ENCODE results near the gene SLC22A23. TPM values are rescaled to one million over a fixed set of nuclear protein-coding genes. Genes with fewer than 3 reads are reported as not detected.

The SLC22A23 gene
- total and polyA plus RNA-seq, 2 experiments from 2014 or later: 6.1 to 38.3 TPM

GRCh38 chr6:3471286-3471685 lies 14.4 kb upstream of the SLC22A23 start:
- TF ChIP-seq ETS1 (IDR thresholded peaks at IDR 0.05): no peak
- TF ChIP-seq EZH2phosphoT487 (IDR thresholded peaks at IDR 0.05; ENCODE audit: unreplicated experiment): no peak
- TF ChIP-seq, protein P1, sequence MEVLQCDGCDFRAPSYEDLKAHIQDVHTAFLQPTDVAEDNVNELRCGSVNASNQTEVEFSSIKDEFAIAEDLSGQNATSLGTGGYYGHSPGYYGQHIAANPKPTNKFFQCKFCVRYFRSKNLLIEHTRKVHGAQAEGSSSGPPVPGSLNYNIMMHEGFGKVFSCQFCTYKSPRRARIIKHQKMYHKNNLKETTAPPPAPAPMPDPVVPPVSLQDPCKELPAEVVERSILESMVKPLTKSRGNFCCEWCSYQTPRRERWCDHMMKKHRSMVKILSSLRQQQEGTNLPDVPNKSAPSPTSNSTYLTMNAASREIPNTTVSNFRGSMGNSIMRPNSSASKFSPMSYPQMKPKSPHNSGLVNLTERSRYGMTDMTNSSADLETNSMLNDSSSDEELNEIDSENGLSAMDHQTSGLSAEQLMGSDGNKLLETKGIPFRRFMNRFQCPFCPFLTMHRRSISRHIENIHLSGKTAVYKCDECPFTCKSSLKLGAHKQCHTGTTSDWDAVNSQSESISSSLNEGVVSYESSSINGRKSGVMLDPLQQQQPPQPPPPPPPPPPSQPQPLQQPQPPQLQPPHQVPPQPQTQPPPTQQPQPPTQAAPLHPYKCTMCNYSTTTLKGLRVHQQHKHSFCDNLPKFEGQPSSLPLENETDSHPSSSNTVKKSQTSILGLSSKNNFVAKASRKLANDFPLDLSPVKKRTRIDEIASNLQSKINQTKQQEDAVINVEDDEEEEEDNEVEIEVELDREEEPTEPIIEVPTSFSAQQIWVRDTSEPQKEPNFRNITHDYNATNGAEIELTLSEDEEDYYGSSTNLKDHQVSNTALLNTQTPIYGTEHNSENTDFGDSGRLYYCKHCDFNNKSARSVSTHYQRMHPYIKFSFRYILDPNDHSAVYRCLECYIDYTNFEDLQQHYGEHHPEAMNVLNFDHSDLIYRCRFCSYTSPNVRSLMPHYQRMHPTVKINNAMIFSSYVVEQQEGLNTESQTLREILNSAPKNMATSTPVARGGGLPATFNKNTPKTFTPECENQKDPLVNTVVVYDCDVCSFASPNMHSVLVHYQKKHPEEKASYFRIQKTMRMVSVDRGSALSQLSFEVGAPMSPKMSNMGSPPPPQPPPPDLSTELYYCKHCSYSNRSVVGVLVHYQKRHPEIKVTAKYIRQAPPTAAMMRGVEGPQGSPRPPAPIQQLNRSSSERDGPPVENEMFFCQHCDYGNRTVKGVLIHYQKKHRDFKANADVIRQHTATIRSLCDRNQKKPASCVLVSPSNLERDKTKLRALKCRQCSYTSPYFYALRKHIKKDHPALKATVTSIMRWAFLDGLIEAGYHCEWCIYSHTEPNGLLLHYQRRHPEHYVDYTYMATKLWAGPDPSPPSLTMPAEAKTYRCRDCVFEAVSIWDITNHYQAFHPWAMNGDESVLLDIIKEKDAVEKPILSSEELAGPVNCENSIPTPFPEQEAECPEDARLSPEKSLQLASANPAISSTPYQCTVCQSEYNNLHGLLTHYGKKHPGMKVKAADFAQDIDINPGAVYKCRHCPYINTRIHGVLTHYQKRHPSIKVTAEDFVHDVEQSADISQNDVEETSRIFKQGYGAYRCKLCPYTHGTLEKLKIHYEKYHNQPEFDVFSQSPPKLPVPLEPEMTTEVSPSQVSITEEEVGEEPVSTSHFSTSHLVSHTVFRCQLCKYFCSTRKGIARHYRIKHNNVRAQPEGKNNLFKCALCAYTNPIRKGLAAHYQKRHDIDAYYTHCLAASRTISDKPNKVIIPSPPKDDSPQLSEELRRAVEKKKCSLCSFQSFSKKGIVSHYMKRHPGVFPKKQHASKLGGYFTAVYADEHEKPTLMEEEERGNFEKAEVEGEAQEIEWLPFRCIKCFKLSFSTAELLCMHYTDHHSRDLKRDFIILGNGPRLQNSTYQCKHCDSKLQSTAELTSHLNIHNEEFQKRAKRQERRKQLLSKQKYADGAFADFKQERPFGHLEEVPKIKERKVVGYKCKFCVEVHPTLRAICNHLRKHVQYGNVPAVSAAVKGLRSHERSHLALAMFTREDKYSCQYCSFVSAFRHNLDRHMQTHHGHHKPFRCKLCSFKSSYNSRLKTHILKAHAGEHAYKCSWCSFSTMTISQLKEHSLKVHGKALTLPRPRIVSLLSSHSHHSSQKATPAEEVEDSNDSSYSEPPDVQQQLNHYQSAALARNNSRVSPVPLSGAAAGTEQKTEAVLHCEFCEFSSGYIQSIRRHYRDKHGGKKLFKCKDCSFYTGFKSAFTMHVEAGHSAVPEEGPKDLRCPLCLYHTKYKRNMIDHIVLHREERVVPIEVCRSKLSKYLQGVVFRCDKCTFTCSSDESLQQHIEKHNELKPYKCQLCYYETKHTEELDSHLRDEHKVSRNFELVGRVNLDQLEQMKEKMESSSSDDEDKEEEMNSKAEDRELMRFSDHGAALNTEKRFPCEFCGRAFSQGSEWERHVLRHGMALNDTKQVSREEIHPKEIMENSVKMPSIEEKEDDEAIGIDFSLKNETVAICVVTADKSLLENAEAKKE (CRISPR knock-in tag; IDR thresholded peaks at IDR 0.05): no peak
- TF ChIP-seq CTCF (conservative IDR thresholded peaks at IDR 0.05; ENCODE audit: low read depth in 2 of 2): no peak
- no peak for TF ChIP-seq NANOG (IDR thresholded peaks at IDR 0.05; ENCODE audit: borderline replicate concordance)
- no peak for TF ChIP-seq ZNF331 (CRISPR knock-in tag; IDR thresholded peaks at IDR 0.05; ENCODE audit: low read depth)
- no peak for TF ChIP-seq EZH2 (IDR thresholded peaks at IDR 0.05; ENCODE audit: low read depth, unreplicated experiment)
- no peak for TF ChIP-seq REST (IDR thresholded peaks at IDR 0.05; ENCODE audit: unreplicated experiment)
- no peak for TF ChIP-seq CREB1 (CRISPR knock-in tag; IDR thresholded peaks at IDR 0.05; ENCODE audit: low read depth)
- TF ChIP-seq STAT1 (IDR thresholded peaks at IDR 0.05; ENCODE audit: unreplicated experiment): no peak
- no peak for TF ChIP-seq JUNB (IDR thresholded peaks at IDR 0.05; ENCODE audit: unreplicated experiment)
- no peak for TF ChIP-seq ZNF114 (CRISPR knock-in tag; IDR thresholded peaks at IDR 0.05)
- TF ChIP-seq POLR2AphosphoS5 (IDR thresholded peaks at IDR 0.05; ENCODE audit: low read depth): no peak
- peaks cover 9% of the 10 kb centered on the region for H3K4me1 ChIP-seq (ENCODE audit: insufficient read depth)
- H3K27ac Mint-ChIP-seq: no peak overlapping the region; the same call in 1 of the 2 replicates
- H3K27ac ChIP-seq (ENCODE audit: low read depth): no peak overlapping the region
- peaks cover 5% of the 10 kb centered on the region for H3K27me3 Mint-ChIP-seq (ENCODE audit: insufficient read depth, low read depth, poor library complexity)
- ATAC-seq: no peak
- no peak overlapping the region for H3K4me3 Mint-ChIP-seq
- no peak overlapping the region for H2AFZ ChIP-seq
- no peak overlapping the region for H3K4me3 ChIP-seq
- no peaks in the 10 kb centered on the region for H3K36me3 Mint-ChIP-seq (ENCODE audit: low read depth)
- no peaks in the 10 kb centered on the region for H3K79me2 ChIP-seq (replicated peaks; ENCODE audit: insufficient read depth)
- no peaks in the 10 kb centered on the region for H3F3A ChIP-seq (replicated peaks; ENCODE audit: low read depth)
- DNase-seq (ENCODE audit: low spot score): no peak
- H3K4me1 Mint-ChIP-seq: peaks cover 12% of the 10 kb centered on the region
- no peaks in the 10 kb centered on the region for H3K36me3 ChIP-seq (ENCODE audit: insufficient read depth)
- no peaks in the 10 kb centered on the region for H3K9me2 ChIP-seq (ENCODE audit: insufficient read depth)
- H4K20me1 ChIP-seq (replicated peaks; ENCODE audit: insufficient read depth): no peaks in the 10 kb centered on the region
- no peaks in the 10 kb centered on the region for H3K9me3 Mint-ChIP-seq
- H3K4me2 ChIP-seq: no peak overlapping the region
- no peaks in the 10 kb centered on the region for H3K27me3 ChIP-seq (ENCODE audit: insufficient read depth)
